Trophoblast cell (in vitro differentiated cells and primary cell): ENCODE measurements around the gene GMFB.

ENCODE experiments used
- DNase-seq, 2 donors: peaks; one replicate each; pipeline ENCODE4 v3.0.0-alpha.2; 2016
- H2AFZ ChIP-seq: 2 replicates; pipeline ENCODE4 v1.6.1; 2013; ENCODE audit warnings: low read length, moderate library complexity, mild to moderate bottlenecking; ENCODE audit not compliant: insufficient read depth, poor library complexity
- H2AK5ac ChIP-seq: 2 replicates; pipeline ENCODE4 v1.6.1; 2013; ENCODE audit warnings: mild to moderate bottlenecking, low read length
- H2BK120ac ChIP-seq: 2 replicates; pipeline ENCODE4 v1.6.1; 2013; ENCODE audit warnings: low read length, mild to moderate bottlenecking, moderate library complexity; ENCODE audit not compliant: insufficient read depth, poor library complexity
- H2BK12ac ChIP-seq: 2 replicates; pipeline ENCODE4 v1.6.1; 2013; ENCODE audit warnings: mild to moderate bottlenecking, low read length, moderate library complexity
- H2BK5ac ChIP-seq: 2 replicates; pipeline ENCODE4 v1.6.1; 2013; ENCODE audit warnings: low read length, low read depth, moderate library complexity, mild to moderate bottlenecking; ENCODE audit not compliant: poor library complexity
- H3K14ac ChIP-seq: 2 replicates; pipeline ENCODE4 v1.6.1; 2013; ENCODE audit warnings: mild to moderate bottlenecking, low read length
- H3K18ac ChIP-seq: 2 replicates; pipeline ENCODE4 v1.6.1; 2013; ENCODE audit warnings: mild to moderate bottlenecking, low read length
- H3K23ac ChIP-seq: 2 replicates; pipeline ENCODE4 v1.6.1; 2013; ENCODE audit warnings: low read length
- H3K27ac ChIP-seq: 2 replicates; pipeline ENCODE4 v1.5.1; 2013; ENCODE audit warnings: low read depth, mild to moderate bottlenecking, inconsistent platforms, low read length, moderate library complexity
- H3K27me3 ChIP-seq: 2 replicates; pipeline ENCODE4 v1.6.1; 2013; ENCODE audit warnings: inconsistent platforms, mild to moderate bottlenecking, low read length, moderate library complexity; ENCODE audit not compliant: insufficient read depth
- H3K36me3 ChIP-seq, 2 experiments: 1 replicate in 1 of 2; 2 replicates in 1 of 2; pipeline ENCODE4 v1.6.1; 2013; ENCODE audit warnings: low read length in 2 of 2, mild to moderate bottlenecking in 2 of 2, moderate library complexity in 1 of 2; ENCODE audit not compliant: insufficient read depth in 2 of 2, control insufficient read depth in 1 of 2
- H3K4ac ChIP-seq: 2 replicates; pipeline ENCODE4 v1.6.1; 2013; ENCODE audit warnings: low read depth, mild to moderate bottlenecking, low read length, moderate library complexity
- H3K4me1 ChIP-seq, 2 experiments: 1 replicate in 1 of 2; 2 replicates in 1 of 2; pipeline ENCODE4 v1.6.1; 2013; ENCODE audit warnings: low read length in 2 of 2, mild to moderate bottlenecking in 2 of 2, moderate library complexity in 1 of 2; ENCODE audit not compliant: insufficient read depth in 2 of 2, control insufficient read depth in 1 of 2
- H3K4me2 ChIP-seq: 2 replicates; pipeline ENCODE4 v1.6.1; 2013; ENCODE audit warnings: inconsistent platforms, mild to moderate bottlenecking, low read length, moderate library complexity
- H3K4me3 ChIP-seq: 2 replicates; pipeline ENCODE4 v1.5.1; 2013; ENCODE audit warnings: mild to moderate bottlenecking, low read depth, low read length, inconsistent platforms
- H3K79me1 ChIP-seq: one replicate; pipeline ENCODE4 v1.6.1; 2013; ENCODE audit warnings: low read length
- H3K79me2 ChIP-seq: 2 replicates; pipeline ENCODE4 v1.6.1; 2013; ENCODE audit warnings: low read length, mild to moderate bottlenecking; ENCODE audit not compliant: control insufficient read depth, insufficient read depth, poor library complexity
- H3K9ac ChIP-seq: 2 replicates; pipeline ENCODE4 v1.6.1; 2013; ENCODE audit warnings: mild to moderate bottlenecking, low read length
- H3K9me3 ChIP-seq: 2 replicates; pipeline ENCODE4 v1.6.1; 2013; ENCODE audit warnings: low read depth, mild to moderate bottlenecking, control low read depth, inconsistent platforms, low read length; ENCODE audit not compliant: insufficient read depth
- H4K12ac ChIP-seq: 2 replicates; pipeline ENCODE4 v1.6.1; 2013; ENCODE audit warnings: low read depth, mild to moderate bottlenecking, low read length, moderate library complexity
- H4K8ac ChIP-seq: 2 replicates; pipeline ENCODE4 v1.6.1; 2013; ENCODE audit warnings: low read depth, mild to moderate bottlenecking, low read length, moderate library complexity
- H4K91ac ChIP-seq: one replicate; pipeline ENCODE4 v1.6.1; 2013; ENCODE audit warnings: low read depth, mild to moderate bottlenecking, low read length, moderate library complexity
- WGBS: extraction: QIAGEN DNeasy Blood & Tissue Kit; methylation state at CpG from one replicate; pipeline ENCODE4 v1.1.7; 2013; ENCODE audit warnings: missing lambda C conversion rate; ENCODE audit not compliant: insufficient read length, insufficient coverage; ENCODE audit errors: extremely low coverage; 5-methylcytosine and 5-hydroxymethylcytosine counted together

The GMFB gene

DNA sequence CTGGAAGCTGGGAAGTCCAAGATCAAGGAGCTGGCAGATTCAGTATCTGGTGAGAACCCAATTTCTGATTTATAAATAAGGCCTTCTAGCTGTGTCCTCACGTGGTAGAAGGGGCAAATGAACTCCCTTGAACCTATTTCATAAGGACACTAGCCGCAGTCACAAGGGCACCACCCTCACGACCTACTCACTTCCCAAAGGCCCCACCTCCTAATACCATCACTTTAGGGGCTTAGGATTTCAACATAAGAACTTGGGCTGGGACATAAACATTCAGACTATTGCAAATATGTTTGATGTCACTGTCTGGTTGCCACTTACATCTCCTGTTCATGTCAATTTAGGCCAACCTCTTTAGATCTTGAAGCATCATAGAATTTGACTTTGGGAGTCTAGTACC, 36.8 kb downstream of the GMFB start:
- no peaks in the 10 kb centered on the region for H3K79me1 ChIP-seq
- H2BK5ac ChIP-seq = no peak overlapping the region
- DNase-seq = peak in 1 of 2 donors; percentile 12
- no peaks in the 10 kb centered on the region for H3K36me3 ChIP-seq
- H2BK120ac ChIP-seq = no peak overlapping the region
- H3K4ac ChIP-seq = no peak overlapping the region
- H3K27ac ChIP-seq = no peak overlapping the region
- H3K23ac ChIP-seq = no peak overlapping the region
- H3K79me2 ChIP-seq = no peaks in the 10 kb centered on the region
- no peak overlapping the region for H2BK12ac ChIP-seq
- no peak overlapping the region for H3K4me2 ChIP-seq
- H3K14ac ChIP-seq = no peak overlapping the region
- no peaks in the 10 kb centered on the region for H3K27me3 ChIP-seq
- no peak overlapping the region for H2AFZ ChIP-seq
- no peak overlapping the region for H4K91ac ChIP-seq
- no peak overlapping the region for H3K4me3 ChIP-seq
- no peaks in the 10 kb centered on the region for H3K9me3 ChIP-seq
- H3K18ac ChIP-seq = no peak overlapping the region
- no peak overlapping the region for H2AK5ac ChIP-seq
- no CpG with 5 or more reads among the region's 3 CpGs for WGBS
- H3K4me1 ChIP-seq = no peaks in the 10 kb centered on the region
- no peak overlapping the region for H3K9ac ChIP-seq
- no peak overlapping the region for H4K12ac ChIP-seq
- no peak overlapping the region for H4K8ac ChIP-seq

DNA sequence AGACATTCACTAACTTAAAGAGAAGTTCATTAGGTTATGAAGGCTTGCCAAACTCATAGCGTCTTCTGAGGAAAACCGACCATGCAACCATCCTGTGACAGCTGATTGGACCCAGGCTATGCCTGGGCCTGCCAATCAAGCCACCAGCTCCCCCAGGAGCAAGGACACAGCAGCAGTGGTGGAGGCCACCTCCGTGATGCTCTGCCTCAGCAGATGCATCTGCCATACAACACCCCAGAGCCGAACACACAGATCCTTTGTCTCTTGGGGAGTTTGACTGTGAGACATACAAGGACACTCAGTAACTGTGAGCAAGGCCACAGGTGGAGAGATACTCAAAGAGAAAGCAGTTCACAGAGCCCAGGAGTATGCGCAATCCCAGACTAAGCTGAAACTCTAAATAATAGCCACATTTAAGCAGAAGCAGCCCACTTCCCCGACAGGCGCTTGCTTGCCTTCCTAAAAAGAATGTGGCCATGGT, 37.6 kb downstream of the GMFB start:
- H3K9ac ChIP-seq = no peak overlapping the region
- H4K91ac ChIP-seq = no peak overlapping the region
- H2AK5ac ChIP-seq = no peak overlapping the region
- no peak for DNase-seq
- H3K4me2 ChIP-seq = no peak overlapping the region
- no peak overlapping the region for H2AFZ ChIP-seq
- no CpG with 5 or more reads among the region's 7 CpGs for WGBS
- H3K18ac ChIP-seq = no peak overlapping the region
- H3K4me3 ChIP-seq = no peak overlapping the region
- no peaks in the 10 kb centered on the region for H3K36me3 ChIP-seq
- H3K27me3 ChIP-seq = no peaks in the 10 kb centered on the region
- no peak overlapping the region for H4K12ac ChIP-seq
- H3K14ac ChIP-seq = no peak overlapping the region
- H3K4me1 ChIP-seq = no peaks in the 10 kb centered on the region
- no peaks in the 10 kb centered on the region for H3K79me2 ChIP-seq
- H3K4ac ChIP-seq = no peak overlapping the region
- no peak overlapping the region for H4K8ac ChIP-seq
- no peak overlapping the region for H3K23ac ChIP-seq
- H3K27ac ChIP-seq = no peak overlapping the region
- H3K79me1 ChIP-seq = no peaks in the 10 kb centered on the region
- no peak overlapping the region for H2BK12ac ChIP-seq
- H2BK120ac ChIP-seq = no peak overlapping the region
- no peaks in the 10 kb centered on the region for H3K9me3 ChIP-seq
- H2BK5ac ChIP-seq = no peak overlapping the region

DNA sequence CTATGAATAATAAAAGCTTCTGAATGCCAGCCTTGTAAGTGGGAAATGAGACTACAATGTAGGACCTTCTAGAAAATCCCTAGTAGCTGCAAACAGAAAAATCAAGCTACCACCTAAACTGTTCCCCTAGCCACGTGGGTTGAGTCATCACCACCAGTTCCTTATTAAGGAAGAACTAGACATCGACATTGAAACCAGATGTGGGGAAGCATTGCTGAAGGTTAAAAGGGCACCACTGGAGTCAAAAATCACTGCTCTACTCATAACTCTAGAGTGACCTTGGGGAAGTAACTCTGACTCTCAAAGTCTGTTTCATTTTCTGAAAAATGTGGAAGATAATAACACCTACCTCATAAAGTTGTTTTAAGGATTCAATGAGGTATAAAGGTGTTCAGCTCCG, 38.2 kb downstream of the GMFB start:
- H3K14ac ChIP-seq = no peak overlapping the region
- no peak overlapping the region for H2BK12ac ChIP-seq
- H3K79me1 ChIP-seq = no peaks in the 10 kb centered on the region
- H2BK120ac ChIP-seq = no peak overlapping the region
- H3K4me2 ChIP-seq = no peak overlapping the region
- WGBS = no CpG with 5 or more reads among the region's 3 CpGs
- H3K9me3 ChIP-seq = no peaks in the 10 kb centered on the region
- no peak overlapping the region for H4K8ac ChIP-seq
- H4K12ac ChIP-seq = no peak overlapping the region
- H3K4ac ChIP-seq = no peak overlapping the region
- no peak overlapping the region for H3K18ac ChIP-seq
- no peak overlapping the region for H2AK5ac ChIP-seq
- no peak overlapping the region for H3K4me3 ChIP-seq
- no peaks in the 10 kb centered on the region for H3K36me3 ChIP-seq
- no peak overlapping the region for H2AFZ ChIP-seq
- no peak overlapping the region for H3K27ac ChIP-seq
- no peaks in the 10 kb centered on the region for H3K4me1 ChIP-seq
- peak in 1 of 2 donors; percentile 37 for DNase-seq
- H4K91ac ChIP-seq = no peak overlapping the region
- H2BK5ac ChIP-seq = no peak overlapping the region
- H3K79me2 ChIP-seq = no peaks in the 10 kb centered on the region
- no peaks in the 10 kb centered on the region for H3K27me3 ChIP-seq
- H3K9ac ChIP-seq = no peak overlapping the region
- no peak overlapping the region for H3K23ac ChIP-seq

DNA sequence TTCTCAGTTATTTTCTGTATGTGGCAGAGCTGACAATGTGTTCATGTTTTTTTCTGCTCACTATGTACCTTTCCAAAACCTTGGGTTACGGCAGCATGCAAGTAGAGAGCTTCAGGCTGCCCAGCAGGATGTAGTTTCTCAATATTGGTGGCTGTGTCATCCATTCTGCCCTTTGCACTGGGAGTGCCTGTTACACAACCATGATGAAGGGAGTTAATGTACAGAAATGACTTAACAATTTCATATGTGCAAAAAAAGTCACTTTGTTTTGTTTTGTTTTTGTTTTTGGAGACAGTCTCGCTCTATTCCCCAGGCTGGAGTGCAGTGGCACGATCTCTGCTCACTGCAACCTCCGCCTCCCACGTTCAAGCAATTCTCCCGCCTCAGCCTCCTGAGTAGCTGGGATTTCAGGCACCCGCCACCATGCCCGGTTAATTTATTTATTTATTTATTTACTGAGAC, 41.5 kb downstream of the GMFB start:
- no peaks in the 10 kb centered on the region for H3K9me3 ChIP-seq
- H2BK12ac ChIP-seq = no peak overlapping the region
- no CpG with 5 or more reads among the region's 8 CpGs for whole genome bisulfite sequencing
- H4K12ac ChIP-seq = no peak overlapping the region
- no peak overlapping the region for H2AK5ac ChIP-seq
- no peak overlapping the region for H3K14ac ChIP-seq
- H3K79me1 ChIP-seq = no peaks in the 10 kb centered on the region
- no peak overlapping the region for H3K4me2 ChIP-seq
- H2BK120ac ChIP-seq = no peak overlapping the region
- H4K91ac ChIP-seq = no peak overlapping the region
- no peak overlapping the region for H2BK5ac ChIP-seq
- no peak overlapping the region for H3K27ac ChIP-seq
- H3K4me3 ChIP-seq = no peak overlapping the region
- no peak overlapping the region for H4K8ac ChIP-seq
- peak; percentile 39 to 61 for DNase-seq
- no peak overlapping the region for H3K4ac ChIP-seq
- H3K23ac ChIP-seq = no peak overlapping the region
- H3K36me3 ChIP-seq = no peaks in the 10 kb centered on the region
- H3K79me2 ChIP-seq = no peaks in the 10 kb centered on the region
- no peak overlapping the region for H2AFZ ChIP-seq
- no peak overlapping the region for H3K9ac ChIP-seq
- no peaks in the 10 kb centered on the region for H3K27me3 ChIP-seq
- no peak overlapping the region for H3K18ac ChIP-seq
- no peaks in the 10 kb centered on the region for H3K4me1 ChIP-seq
